GM20431 (cell line): Measurements from ENCODE around the gene GORASP1.
"Not testable (repeated sequence)": the region's sequence is repeated elsewhere in the genome, so short reads cannot be mapped to it uniquely, and the experiment has no call there.

ENCODE experiments used
- in situ Hi-C: fragments of 300-500 bp; cut with MseI, MboI; formaldehyde crosslinking; loops from one replicate; pipeline ENCODE4 v1.15.0; 2020; ENCODE audit warnings: low sequenced_read_pairs; ENCODE audit not compliant: unreplicated experiment

Gene GORASP1

GRCh38 chr3:39080026-39080425, 27.4 kb downstream of the GORASP1 start:
- in situ Hi-C loops = loop anchor here (25.0 kb wide), 1 partner anchor 207 kb away; the partner anchor contains the start of gene CX3CR1

- in situ Hi-C loops = loop anchor here (25.0 kb wide), 1 partner anchor 208 kb away; the partner anchor contains the start of gene CX3CR1
Observed at GRCh38 chr3:39079530-39079929, 27.9 kb downstream of the GORASP1 start.

DNA sequence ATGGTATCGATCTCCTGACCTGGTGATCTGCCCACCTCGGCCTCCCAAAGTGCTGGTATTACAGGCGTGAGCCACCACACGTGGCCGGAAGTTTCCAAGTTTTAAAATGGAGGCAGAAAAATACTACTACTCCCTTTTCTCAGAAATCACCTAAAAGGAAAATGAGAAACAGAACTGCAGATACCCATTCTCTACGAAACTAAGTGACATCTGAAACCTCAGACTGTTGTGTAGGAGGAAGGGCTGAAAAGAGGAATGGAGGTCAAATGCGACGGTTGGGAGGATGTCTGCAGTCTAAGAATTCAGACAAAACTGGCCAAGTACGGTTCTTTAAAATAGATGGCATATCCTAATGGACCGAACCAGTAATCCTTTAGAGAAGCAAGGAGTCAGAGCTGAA, 31.5 kb downstream of the GORASP1 start:
- in situ Hi-C loops = loop anchor here (25.0 kb wide), 1 partner anchor 211 kb away; the partner anchor contains the start of gene CX3CR1

- in situ Hi-C loops = no loop called here
Observed at GRCh38 chr3:39068556-39068955, 38.9 kb downstream of the GORASP1 start.

GRCh38 chr3:39067286-39067685, 40.1 kb downstream of the GORASP1 start:
- in situ Hi-C loops = no loop called here

GRCh38 chr3:39065197-39065596, 42.2 kb downstream of the GORASP1 start:
- in situ Hi-C loops = no loop called here

GRCh38 chr3:39064646-39065045, 42.8 kb downstream of the GORASP1 start:
- in situ Hi-C loops = no loop called here

GRCh38 chr3:39063143-39063542, 44.3 kb downstream of the GORASP1 start:
- in situ Hi-C loops = no loop called here

- in situ Hi-C loops = no loop called here
Observed at GRCh38 chr3:39062180-39062579, 45.2 kb downstream of the GORASP1 start.

- in situ Hi-C loops = not testable (repeated sequence)
Observed at GRCh38 chr3:39061228-39061627, 46.2 kb downstream of the GORASP1 start.

DNA sequence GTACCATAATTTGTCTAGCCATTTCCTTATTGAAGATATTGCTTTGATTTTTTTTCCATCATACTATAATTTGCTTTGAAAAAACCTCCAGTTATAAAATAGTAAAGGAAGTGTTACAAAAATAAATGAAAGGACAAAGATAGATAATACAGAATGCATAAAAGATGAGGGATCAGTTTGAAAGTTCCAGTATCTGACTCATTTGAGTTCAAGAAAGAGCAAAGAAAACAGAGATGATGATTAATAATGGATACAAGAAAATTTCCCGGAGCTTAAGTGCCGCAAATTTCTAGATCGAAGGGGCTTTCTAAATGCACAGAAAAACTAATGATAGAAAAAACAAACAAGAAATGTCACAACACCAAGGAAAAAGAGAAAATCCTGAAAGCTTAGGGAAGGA, 51.3 kb downstream of the GORASP1 start:
- in situ Hi-C loops = no loop called here

- in situ Hi-C loops = no loop called here
Observed at GRCh38 chr3:39053696-39054095, 53.7 kb downstream of the GORASP1 start.

DNA sequence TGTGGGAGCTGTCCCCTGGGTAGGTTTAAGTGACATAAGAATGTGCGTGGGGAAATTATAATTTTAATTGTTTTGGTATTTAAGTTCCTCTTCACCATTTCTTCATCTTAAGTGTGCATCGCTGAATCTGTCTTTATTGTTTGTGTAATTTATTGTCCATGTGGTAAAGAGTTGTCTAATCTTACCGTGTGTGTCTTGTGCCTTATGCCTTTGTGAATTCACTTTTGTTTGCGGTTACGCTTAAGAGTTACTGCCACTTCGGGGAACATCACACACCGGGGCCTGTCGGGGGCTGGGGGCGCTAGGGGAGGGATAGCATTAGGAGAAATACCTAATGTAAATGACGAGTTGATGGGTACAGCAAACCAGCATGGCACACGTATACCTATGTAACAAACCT, 54.8 kb downstream of the GORASP1 start:
- in situ Hi-C loops = no loop called here

DNA sequence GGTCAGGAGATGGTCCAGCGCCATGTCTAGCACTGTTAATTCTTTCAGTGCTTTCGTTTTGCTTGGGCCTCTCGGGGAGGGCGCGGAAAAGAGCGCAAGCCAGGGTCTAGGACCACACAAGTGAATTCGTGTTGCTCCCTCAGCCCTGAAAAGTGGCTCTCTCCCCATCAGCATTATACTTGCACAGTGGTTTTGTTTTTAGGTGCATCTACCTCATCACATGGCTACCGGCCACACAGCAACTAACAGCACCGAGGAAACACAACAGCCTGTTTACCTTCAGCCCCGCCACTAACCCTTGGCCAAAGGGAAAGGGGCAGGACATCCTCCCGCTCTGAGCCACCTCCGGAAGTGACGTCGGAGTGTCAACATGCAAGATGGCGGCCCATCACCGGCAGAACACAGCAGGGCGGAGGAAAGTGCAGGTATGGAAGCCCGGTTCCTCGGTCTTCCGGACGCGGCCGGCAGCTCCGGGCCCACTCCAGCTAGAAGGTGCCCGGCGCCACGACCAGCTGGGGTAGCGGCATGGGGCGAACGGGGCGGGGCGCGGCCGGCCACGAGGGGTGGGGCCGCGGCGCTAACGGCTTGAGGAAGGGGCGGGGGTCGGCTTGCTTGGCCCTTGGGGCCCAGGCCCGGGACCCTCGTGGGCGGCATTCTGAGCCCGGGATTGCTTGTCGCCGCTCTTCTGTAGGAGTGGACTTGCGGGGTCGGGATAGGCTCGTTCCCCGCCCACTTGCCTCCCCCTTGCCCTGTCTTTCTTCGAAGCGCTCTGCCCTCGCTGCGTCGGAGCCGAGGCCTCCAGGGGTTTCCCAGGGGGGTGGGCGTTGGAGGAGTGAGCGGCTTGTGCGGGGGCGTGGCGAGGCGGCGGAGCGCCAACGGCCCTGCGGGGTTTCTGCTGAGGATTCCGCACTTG, 55.5 kb downstream of the GORASP1 start, which contains the start of the genes SCN11A and WDR48:
Gene SCN11A, minus strand, starts transcription at position 296 of the 913 bp plus-strand sequence. CDS start 101,582 bp downstream, outside the sequence.
Gene WDR48, plus strand, starts transcription at position 368 of the 913 bp plus-strand sequence. Its CDS starts 10 bp downstream, at position 378.
- in situ Hi-C loops = no loop called here

- in situ Hi-C loops = no loop called here
Observed at GRCh38 chr3:39050029-39050428, 57.4 kb downstream of the GORASP1 start.
